ENCODE measurements around the gene CD72. TPM values are rescaled to one million over a fixed set of nuclear protein-coding genes. Genes with fewer than 3 reads are reported as not detected.

Gene CD72
- total and polyA plus RNA-seq, 2 donors (not counting 1 experiment from before 2014, with no cell fraction given) = 1.00 to 2.8 TPM

GRCh38 chr9:35653611-35654010 lies 35.4 kb upstream of the CD72 start:
- H3K4me2 ChIP-seq (ENCODE audit: extremely low read depth, insufficient read depth, low read length) = no peak overlapping the region
- H3K27ac ChIP-seq (ENCODE audit: insufficient read depth, low read length) = no peak overlapping the region
- no peaks in the 10 kb centered on the region for H3K27me3 ChIP-seq (ENCODE audit: control insufficient read depth, insufficient read depth, low read length)
- no peaks in the 10 kb centered on the region for H3K9me3 ChIP-seq (ENCODE audit: control insufficient read depth, insufficient read depth, low read depth, low read length)
- no peak overlapping the region for H3K9ac ChIP-seq (ENCODE audit: insufficient read depth, low read length)
- H2AFZ ChIP-seq (ENCODE audit: low read length) = no peak overlapping the region
- no peaks in the 10 kb centered on the region for H3K36me3 ChIP-seq (ENCODE audit: control insufficient read depth, insufficient read depth, low read length)
- no peak for TF ChIP-seq EZH2 (IDR thresholded peaks at IDR 0.05; ENCODE audit: low read length, missing control alignments)
- no peak for TF ChIP-seq CTCF (conservative IDR thresholded peaks at IDR 0.05 in 1 of 2, IDR thresholded peaks at IDR 0.05 in 1 of 2; ENCODE audit: low read depth in 1 of 2, low read length in 2 of 2)
- DNase-seq (ENCODE audit: low read depth in 2 of 2) = no peak
- no peak overlapping the region for H3K4me3 ChIP-seq (replicated peaks in 1 of 4; ENCODE audit: control extremely low read depth in 1 of 4, insufficient read depth in 1 of 4, low read depth in 3 of 4, low read length in 4 of 4)
- H3K79me2 ChIP-seq (ENCODE audit: control insufficient read depth, insufficient read depth, low read length) = no peaks in the 10 kb centered on the region
- no peaks in the 10 kb centered on the region for H4K20me1 ChIP-seq (ENCODE audit: control insufficient read depth, extremely low read depth, insufficient read depth, low read length)
- peaks cover 4% of the 10 kb centered on the region for H3K4me1 ChIP-seq (ENCODE audit: control insufficient read depth, extremely low read depth, insufficient read depth, low read length)

GRCh38 chr9:35652829-35653209 lies 34.6 kb upstream of the CD72 start:
- TF ChIP-seq EZH2 (IDR thresholded peaks at IDR 0.05; ENCODE audit: low read length, missing control alignments) (no peak), CTCF (conservative IDR thresholded peaks at IDR 0.05 in 1 of 2, IDR thresholded peaks at IDR 0.05 in 1 of 2; ENCODE audit: low read depth in 1 of 2, low read length in 2 of 2) (no peak)
- no peak overlapping the region for H3K27ac ChIP-seq (ENCODE audit: insufficient read depth, low read length)

GRCh38 chr9:35651956-35652828 lies 34.0 kb upstream of the CD72 start:
- Histone ChIP-seq H3K36me3 (ENCODE audit: control insufficient read depth, insufficient read depth, low read length) (no peaks in the 10 kb centered on the region), H3K27ac (ENCODE audit: insufficient read depth, low read length) (no peak overlapping the region), H3K4me3 (replicated peaks in 1 of 4; ENCODE audit: control extremely low read depth in 1 of 4, insufficient read depth in 1 of 4, low read depth in 3 of 4, low read length in 4 of 4) (no peak overlapping the region), H3K9ac (ENCODE audit: insufficient read depth, low read length) (no peak overlapping the region), H3K4me2 (ENCODE audit: extremely low read depth, insufficient read depth, low read length) (no peak overlapping the region), H2AFZ (ENCODE audit: low read length) (no peak overlapping the region), H3K79me2 (ENCODE audit: control insufficient read depth, insufficient read depth, low read length) (no peaks in the 10 kb centered on the region), H3K4me1 (ENCODE audit: control insufficient read depth, extremely low read depth, insufficient read depth, low read length) (peaks cover 4% of the 10 kb centered on the region), H3K9me3 (ENCODE audit: control insufficient read depth, insufficient read depth, low read depth, low read length) (no peaks in the 10 kb centered on the region), H4K20me1 (ENCODE audit: control insufficient read depth, extremely low read depth, insufficient read depth, low read length) (no peaks in the 10 kb centered on the region), H3K27me3 (ENCODE audit: control insufficient read depth, insufficient read depth, low read length) (no peaks in the 10 kb centered on the region)
- DNase-seq (ENCODE audit: low read depth in 2 of 2) = peak in 1 of 2 donors; percentile 83
- TF ChIP-seq CTCF (conservative IDR thresholded peaks at IDR 0.05 in 1 of 2, IDR thresholded peaks at IDR 0.05 in 1 of 2; ENCODE audit: low read depth in 1 of 2, low read length in 2 of 2) = no peak
- no peak for TF ChIP-seq EZH2 (IDR thresholded peaks at IDR 0.05; ENCODE audit: low read length, missing control alignments)

More at GRCh38 chr9:35652829-35653209, 34.6 kb upstream of the CD72 start:
- H3K36me3 ChIP-seq (ENCODE audit: control insufficient read depth, insufficient read depth, low read length) = no peaks in the 10 kb centered on the region
- H3K79me2 ChIP-seq (ENCODE audit: control insufficient read depth, insufficient read depth, low read length) = no peaks in the 10 kb centered on the region
- no peak overlapping the region for H3K4me2 ChIP-seq (ENCODE audit: extremely low read depth, insufficient read depth, low read length)
- no peak overlapping the region for H3K4me3 ChIP-seq (replicated peaks in 1 of 4; ENCODE audit: control extremely low read depth in 1 of 4, insufficient read depth in 1 of 4, low read depth in 3 of 4, low read length in 4 of 4)
- no peak overlapping the region for H3K9ac ChIP-seq (ENCODE audit: insufficient read depth, low read length)
- no peaks in the 10 kb centered on the region for H3K27me3 ChIP-seq (ENCODE audit: control insufficient read depth, insufficient read depth, low read length)
- H4K20me1 ChIP-seq (ENCODE audit: control insufficient read depth, extremely low read depth, insufficient read depth, low read length) = no peaks in the 10 kb centered on the region
- DNase-seq (ENCODE audit: low read depth in 2 of 2) = no peak
- H3K4me1 ChIP-seq (ENCODE audit: control insufficient read depth, extremely low read depth, insufficient read depth, low read length) = peaks cover 4% of the 10 kb centered on the region
- no peaks in the 10 kb centered on the region for H3K9me3 ChIP-seq (ENCODE audit: control insufficient read depth, insufficient read depth, low read depth, low read length)
- no peak overlapping the region for H2AFZ ChIP-seq (ENCODE audit: low read length)
